H9 (cell line): Measurements from ENCODE around the gene OR10P1. TPM values are rescaled to one million over a fixed set of nuclear protein-coding genes. Genes with fewer than 3 reads are reported as not detected.

ENCODE experiments used
- DNase-seq: peaks from one replicate; pipeline ENCODE4 v3.0.0-alpha.2; 2017
- H2AFZ ChIP-seq: one replicate; pipeline ENCODE4 v1.6.1; 2013; ENCODE audit warnings: mild to moderate bottlenecking, low read length, control low read depth, moderate library complexity
- H2AK5ac ChIP-seq: 2 replicates; pipeline ENCODE4 v1.6.1; 2013; ENCODE audit warnings: low read length, control low read depth, mixed read lengths; ENCODE audit not compliant: insufficient read length
- H2BK120ac ChIP-seq: one replicate; pipeline ENCODE4 v1.6.1; 2013; ENCODE audit warnings: low read depth, mild to moderate bottlenecking, low read length, control low read depth, inconsistent platforms; ENCODE audit not compliant: poor library complexity, severe bottlenecking
- H2BK12ac ChIP-seq: 2 replicates; pipeline ENCODE4 v1.6.1; 2013; ENCODE audit warnings: low read length, control low read depth, mixed read lengths, low read depth; ENCODE audit not compliant: insufficient read length
- H2BK15ac ChIP-seq: 2 replicates; pipeline ENCODE4 v1.6.1; 2013; ENCODE audit warnings: low read depth, low read length, control low read depth
- H2BK20ac ChIP-seq: one replicate; pipeline ENCODE4 v1.6.1; 2013; ENCODE audit warnings: low read depth, mild to moderate bottlenecking, low read length, control low read depth, inconsistent platforms; ENCODE audit not compliant: poor library complexity, severe bottlenecking
- H2BK5ac ChIP-seq: 2 replicates; pipeline ENCODE4 v1.6.1; 2013; ENCODE audit warnings: low read length, control low read depth, mixed read lengths; ENCODE audit not compliant: insufficient read length
- H3K14ac ChIP-seq: 2 replicates; pipeline ENCODE4 v1.6.1; 2013; ENCODE audit warnings: low read length, control low read depth; ENCODE audit not compliant: insufficient read depth
- H3K18ac ChIP-seq: 2 replicates; pipeline ENCODE4 v1.6.1; 2013; ENCODE audit warnings: low read depth, mild to moderate bottlenecking, mixed read lengths, low read length, control low read depth; ENCODE audit not compliant: insufficient read length
- H3K23ac ChIP-seq: 2 replicates; pipeline ENCODE4 v1.6.1; 2013; ENCODE audit warnings: low read length, control low read depth, mixed read lengths, low read depth; ENCODE audit not compliant: insufficient read length
- H3K23me2 ChIP-seq: 2 replicates; pipeline ENCODE4 v1.6.1; 2013; ENCODE audit warnings: low read depth, mild to moderate bottlenecking, mixed read lengths, low read length, control low read depth; ENCODE audit not compliant: insufficient read length, poor library complexity, severe bottlenecking
- H3K27ac ChIP-seq: 2 replicates; pipeline ENCODE4 v1.5.1; 2013; ENCODE audit warnings: low read length, control low read depth, mixed read lengths, low read depth; ENCODE audit not compliant: insufficient read length
- H3K27me3 ChIP-seq: 2 replicates; pipeline ENCODE4 v1.6.1; 2013; ENCODE audit warnings: low read length, control low read depth, inconsistent platforms; ENCODE audit not compliant: insufficient read depth
- H3K4ac ChIP-seq: 2 replicates; pipeline ENCODE4 v1.6.1; 2013; ENCODE audit warnings: low read depth, mild to moderate bottlenecking, control low read depth, inconsistent platforms, low read length, moderate library complexity
- H3K4me1 ChIP-seq: 2 replicates; pipeline ENCODE4 v1.6.1; 2013; ENCODE audit warnings: low read length, control low read depth, inconsistent platforms; ENCODE audit not compliant: insufficient read depth
- H3K4me2 ChIP-seq: 2 replicates; pipeline ENCODE4 v1.6.1; 2013; ENCODE audit warnings: low read length, control low read depth, mixed read lengths; ENCODE audit not compliant: insufficient read length, insufficient read depth
- H3K56ac ChIP-seq: 2 replicates; pipeline ENCODE4 v1.6.1; 2013; ENCODE audit warnings: low read depth, mild to moderate bottlenecking, mixed read lengths, low read length, control low read depth; ENCODE audit not compliant: insufficient read length
- H3K79me1 ChIP-seq: 2 replicates; pipeline ENCODE4 v1.6.1; 2013; ENCODE audit warnings: low read depth, mild to moderate bottlenecking, moderate library complexity, low read length, control low read depth, inconsistent platforms; ENCODE audit not compliant: insufficient read depth, poor library complexity, severe bottlenecking
- H3K79me2 ChIP-seq: 2 replicates; pipeline ENCODE4 v1.6.1; 2013; ENCODE audit warnings: low read length, control low read depth, inconsistent platforms; ENCODE audit not compliant: insufficient read depth
- H3K9ac ChIP-seq: 2 replicates; pipeline ENCODE4 v1.6.1; 2013; ENCODE audit warnings: low read length, control low read depth, mixed read lengths; ENCODE audit not compliant: insufficient read length; ENCODE audit errors: extremely low read depth
- H3K9me3 ChIP-seq: one replicate; pipeline ENCODE4 v1.6.1; 2013; ENCODE audit warnings: low read depth, low read length, inconsistent platforms; ENCODE audit not compliant: control insufficient read depth
- H3T11ph ChIP-seq: one replicate; pipeline ENCODE4 v1.6.1; 2013; ENCODE audit warnings: mild to moderate bottlenecking, low read length, control low read depth, inconsistent platforms
- H4K20me1 ChIP-seq: one replicate; pipeline ENCODE4 v1.6.1; 2013; ENCODE audit not compliant: control insufficient read depth, insufficient read length, insufficient read depth
- H4K5ac ChIP-seq: 2 replicates; pipeline ENCODE4 v1.6.1; 2013; ENCODE audit warnings: low read depth, mild to moderate bottlenecking, mixed read lengths, low read length, control low read depth; ENCODE audit not compliant: insufficient read length
- H4K8ac ChIP-seq: replicated peaks from 2 replicates; pipeline ENCODE4 v1.6.1; 2013; ENCODE audit warnings: low read length, control low read depth, mixed read lengths, low read depth; ENCODE audit not compliant: insufficient read length
- H4K91ac ChIP-seq: 2 replicates; pipeline ENCODE4 v1.6.1; 2013; ENCODE audit warnings: low read depth, mild to moderate bottlenecking, moderate library complexity, mixed read lengths, low read length, control low read depth; ENCODE audit not compliant: insufficient read length
- H3K27ac Mint-ChIP-seq, 3 experiments: 2 replicates in 2 of 3; 3 replicates in 1 of 3; pipeline ENCODE4 v1.8.0; 2020 to 2021; ENCODE audit warnings: mixed read lengths in 3 of 3, mild to moderate bottlenecking in 1 of 3, moderate library complexity in 1 of 3
- H3K27me3 Mint-ChIP-seq: 2 replicates; pipeline ENCODE4 v1.8.0; 2021; ENCODE audit warnings: low read depth, mild to moderate bottlenecking, moderate library complexity, mixed read lengths
- H3K36me3 Mint-ChIP-seq, 3 experiments: 2 replicates in 2 of 3; 3 replicates in 1 of 3; pipeline ENCODE4 v1.8.0; 2020 to 2021; ENCODE audit warnings: low read depth in 3 of 3, mixed read lengths in 3 of 3; ENCODE audit not compliant: insufficient read depth in 1 of 3
- H3K4me1 Mint-ChIP-seq, 2 experiments: 2 replicates each; pipeline ENCODE4 v1.8.0; 2020; ENCODE audit warnings: mixed read lengths in 2 of 2
- H3K4me3 Mint-ChIP-seq, 2 experiments: 2 replicates in 1 of 2; 3 replicates in 1 of 2; pipeline ENCODE4 v1.8.0; 2020 to 2021; ENCODE audit warnings: mild to moderate bottlenecking in 2 of 2, mixed read lengths in 2 of 2, moderate library complexity in 1 of 2
- H3K9me3 Mint-ChIP-seq, 2 experiments: 2 replicates in 1 of 2; 3 replicates in 1 of 2; pipeline ENCODE4 v1.8.0; 2020; ENCODE audit warnings: mild to moderate bottlenecking in 2 of 2, mixed read lengths in 2 of 2, moderate library complexity in 1 of 2
- CTCF ChIP-seq: fragments of 200-600 bp; sonication (generic); conservative IDR thresholded peaks from 3 replicates; pipeline ENCODE4 v1.8.0; 2021; ENCODE audit warnings: antibody characterized with exemption, mild to moderate bottlenecking
- WGBS: extraction: QIAGEN DNeasy Blood & Tissue Kit; methylation state at CpG from one replicate; pipeline ENCODE4 v1.1.7; 2013; ENCODE audit warnings: missing lambda C conversion rate, low lambda C conversion rate, mixed read lengths; ENCODE audit not compliant: insufficient read length; ENCODE audit errors: extremely low coverage; 5-methylcytosine and 5-hydroxymethylcytosine counted together
- total RNA-seq: library from RNA; stranded (reverse); gene quantifications from 2 replicates; pipeline ENCODE4 v1.2.1, GENCODE V29; 2021

Gene OR10P1
- total RNA-seq, 1 experiment from 2014 or later, result not detected

GRCh38 chr12:55642669-55643068, 6.0 kb downstream of the OR10P1 start:
- Histone ChIP-seq H3K4me2 (no peak overlapping the region), H3K9ac (no peak overlapping the region), H3K56ac (no peak overlapping the region), H2AFZ (no peak overlapping the region), H3K14ac (no peak overlapping the region), H3K23me2 (peaks cover 4% of the 10 kb centered on the region), H2BK120ac (no peak overlapping the region), H3T11ph (no peak overlapping the region), H2AK5ac (no peak overlapping the region), H4K91ac (no peak overlapping the region), H3K9me3 (no peaks in the 10 kb centered on the region), H3K4me1 (no peaks in the 10 kb centered on the region), H2BK5ac (no peak overlapping the region), H4K5ac (no peak overlapping the region), H3K79me2 (no peaks in the 10 kb centered on the region), H3K27ac (no peak overlapping the region), H3K27me3 (no peaks in the 10 kb centered on the region), H3K4ac (no peak overlapping the region), H2BK12ac (no peak overlapping the region), H2BK20ac (no peak overlapping the region), H4K20me1 (no peaks in the 10 kb centered on the region), H3K18ac (no peak overlapping the region), H3K79me1 (no peaks in the 10 kb centered on the region), H4K8ac (no peak overlapping the region), H2BK15ac (no peak overlapping the region), H3K23ac (no peak overlapping the region)
- H3K36me3 Mint-ChIP-seq, result peaks cover 0 to 5% (median 0%) of the 10 kb centered on the region in 3 experiments; a peak in 2 of 7 replicates
- no CpG with 5 or more reads among the region's 7 CpGs for WGBS
- no peak for DNase-seq
- peaks cover 0 to 9% of the 10 kb centered on the region in 2 experiments; a peak in 2 of 4 replicates for H3K4me1 Mint-ChIP-seq
- no peak for TF ChIP-seq CTCF
- no peak overlapping the region for H3K4me3 Mint-ChIP-seq
- peaks cover 6% of the 10 kb centered on the region in 2 experiments; a peak in 3 of 5 replicates for H3K9me3 Mint-ChIP-seq
- H3K27me3 Mint-ChIP-seq, result peaks cover 12% of the 10 kb centered on the region
- H3K27ac Mint-ChIP-seq, result no peak overlapping the region
